SU-DHL-6 (cell line): ENCODE measurements around the gene PDLIM5.

Source experiments
- H2AFZ ChIP-seq: fragments of 200-600 bp; sonication (generic); 2 replicates; pipeline ENCODE4 v1.6.1; 2014; ENCODE audit warnings: low read depth, mild to moderate bottlenecking, moderate library complexity, mixed read lengths, antibody characterized with exemption, low read length; ENCODE audit not compliant: severe bottlenecking
- H3F3A ChIP-seq: fragments of 200-600 bp; shearing (Covaris generic); 2 replicates; pipeline ENCODE4 v1.6.0; 2016; ENCODE audit warnings: antibody characterized with exemption, mild to moderate bottlenecking; ENCODE audit not compliant: insufficient read depth
- H3K27ac ChIP-seq: fragments of 200-600 bp; sonication (generic); 2 replicates; pipeline ENCODE4 v1.5.1; 2016; ENCODE audit warnings: low read depth, mild to moderate bottlenecking, low read length, moderate library complexity, mixed read lengths
- H3K27me3 ChIP-seq: fragments of 200-600 bp; sonication (generic), shearing (Covaris generic); 2 replicates; pipeline ENCODE4 v1.6.0; 2014; ENCODE audit warnings: mild to moderate bottlenecking, low read length
- H3K36me3 ChIP-seq: fragments of 200-600 bp; sonication (generic); 2 replicates; pipeline ENCODE4 v1.6.1; 2014; ENCODE audit warnings: mild to moderate bottlenecking, low read length, mixed read lengths
- H3K4me2 ChIP-seq: fragments of 300-600, 200-600 bp; shearing (Covaris generic), sonication (generic); 2 replicates; pipeline ENCODE4 v1.6.0; 2014; ENCODE audit warnings: low read length, low read depth, mild to moderate bottlenecking; ENCODE audit not compliant: poor library complexity, severe bottlenecking
- H3K4me3 ChIP-seq: fragments of 200-600 bp; sonication (generic); 2 replicates; pipeline ENCODE4 v1.5.1; 2014; ENCODE audit warnings: antibody characterized with exemption, low read length, mild to moderate bottlenecking, mixed read lengths; ENCODE audit not compliant: insufficient read depth, poor library complexity, severe bottlenecking
- H3K79me2 ChIP-seq: fragments of 200-600 bp; sonication (generic); 2 replicates; pipeline ENCODE4 v1.6.1; 2014; ENCODE audit warnings: mild to moderate bottlenecking, low read length, moderate library complexity; ENCODE audit not compliant: insufficient read depth
- H3K9ac ChIP-seq: fragments of 200-600 bp; sonication (generic); 2 replicates; pipeline ENCODE4 v1.7.0; 2014; ENCODE audit warnings: mild to moderate bottlenecking, low read length
- H3K9me2 ChIP-seq: fragments of 200-600 bp; sonication (generic); replicated peaks from 2 replicates; pipeline ENCODE4 v1.6.1; 2014; ENCODE audit warnings: low read length; ENCODE audit not compliant: insufficient read depth
- H3K9me3 ChIP-seq: fragments of 200-600 bp; sonication (generic); 2 replicates; pipeline ENCODE4 v1.6.1; 2014; ENCODE audit warnings: low read length, mixed read lengths; ENCODE audit not compliant: insufficient read depth
- H4K20me1 ChIP-seq: fragments of 200-600 bp; sonication (generic); 2 replicates; pipeline ENCODE4 v1.6.1; 2014; ENCODE audit warnings: low read depth, mild to moderate bottlenecking, antibody characterized with exemption, low read length, moderate library complexity, mixed read lengths
- CTCF ChIP-seq: fragments of 200-600 bp; sonication (generic); IDR thresholded peaks from one replicate; pipeline ENCODE4 v1.5.1; 2017; ENCODE audit warnings: antibody characterized with exemption, mild to moderate bottlenecking, low read length, moderate library complexity; ENCODE audit not compliant: insufficient read depth, poor library complexity, severe bottlenecking
- EZH2phosphoT487 ChIP-seq: fragments of 200-600 bp; sonication (generic), shearing (Covaris generic); conservative IDR thresholded peaks from 2 replicates; pipeline ENCODE4 v1.6.1; 2018; ENCODE audit warnings: mild to moderate bottlenecking, antibody characterized with exemption, low read length, moderate library complexity, mixed read lengths

Gene PDLIM5

GRCh38 chr4:94455081-94455480 lies 3.3 kb downstream of the PDLIM5 start:
- H3K27ac ChIP-seq = no peak overlapping the region
- no peak overlapping the region for H3K9ac ChIP-seq
- no peaks in the 10 kb centered on the region for H3F3A ChIP-seq
- H3K9me2 ChIP-seq = no peaks in the 10 kb centered on the region
- H3K4me2 ChIP-seq = no peak overlapping the region
- H3K79me2 ChIP-seq = no peaks in the 10 kb centered on the region
- no peak overlapping the region for H3K4me3 ChIP-seq
- no peak overlapping the region for H2AFZ ChIP-seq
- no peaks in the 10 kb centered on the region for H4K20me1 ChIP-seq
- TF ChIP-seq CTCF (no peak), EZH2phosphoT487 (no peak)
- H3K9me3 ChIP-seq = no peaks in the 10 kb centered on the region
- H3K27me3 ChIP-seq = no peaks in the 10 kb centered on the region
- H3K36me3 ChIP-seq = no peaks in the 10 kb centered on the region

GRCh38 chr4:94457692-94458106 lies 6.0 kb downstream of the PDLIM5 start:
- Histone ChIP-seq H3F3A (no peaks in the 10 kb centered on the region), H3K9ac (no peak overlapping the region), H3K79me2 (no peaks in the 10 kb centered on the region), H3K27me3 (no peaks in the 10 kb centered on the region), H3K9me2 (no peaks in the 10 kb centered on the region), H3K4me2 (no peak overlapping the region), H3K9me3 (no peaks in the 10 kb centered on the region), H2AFZ (no peak overlapping the region), H3K4me3 (no peak overlapping the region), H3K27ac (no peak overlapping the region), H3K36me3 (no peaks in the 10 kb centered on the region), H4K20me1 (no peaks in the 10 kb centered on the region)
- TF ChIP-seq EZH2phosphoT487 (no peak), CTCF (no peak)

GRCh38 chr4:94458682-94459081 lies 6.9 kb downstream of the PDLIM5 start:
- Histone ChIP-seq H3K36me3 (no peaks in the 10 kb centered on the region), H3K9me3 (no peaks in the 10 kb centered on the region), H3K4me3 (no peak overlapping the region), H3K27me3 (no peaks in the 10 kb centered on the region), H3K79me2 (no peaks in the 10 kb centered on the region), H3K4me2 (no peak overlapping the region), H3K9ac (no peak overlapping the region), H3K27ac (no peak overlapping the region), H3K9me2 (no peaks in the 10 kb centered on the region), H4K20me1 (no peaks in the 10 kb centered on the region), H2AFZ (no peak overlapping the region), H3F3A (no peaks in the 10 kb centered on the region)
- TF ChIP-seq CTCF = no peak
- TF ChIP-seq EZH2phosphoT487 = no peak
